ENCODE data around the gene PRDX5.

PRDX5 gene

DNA sequence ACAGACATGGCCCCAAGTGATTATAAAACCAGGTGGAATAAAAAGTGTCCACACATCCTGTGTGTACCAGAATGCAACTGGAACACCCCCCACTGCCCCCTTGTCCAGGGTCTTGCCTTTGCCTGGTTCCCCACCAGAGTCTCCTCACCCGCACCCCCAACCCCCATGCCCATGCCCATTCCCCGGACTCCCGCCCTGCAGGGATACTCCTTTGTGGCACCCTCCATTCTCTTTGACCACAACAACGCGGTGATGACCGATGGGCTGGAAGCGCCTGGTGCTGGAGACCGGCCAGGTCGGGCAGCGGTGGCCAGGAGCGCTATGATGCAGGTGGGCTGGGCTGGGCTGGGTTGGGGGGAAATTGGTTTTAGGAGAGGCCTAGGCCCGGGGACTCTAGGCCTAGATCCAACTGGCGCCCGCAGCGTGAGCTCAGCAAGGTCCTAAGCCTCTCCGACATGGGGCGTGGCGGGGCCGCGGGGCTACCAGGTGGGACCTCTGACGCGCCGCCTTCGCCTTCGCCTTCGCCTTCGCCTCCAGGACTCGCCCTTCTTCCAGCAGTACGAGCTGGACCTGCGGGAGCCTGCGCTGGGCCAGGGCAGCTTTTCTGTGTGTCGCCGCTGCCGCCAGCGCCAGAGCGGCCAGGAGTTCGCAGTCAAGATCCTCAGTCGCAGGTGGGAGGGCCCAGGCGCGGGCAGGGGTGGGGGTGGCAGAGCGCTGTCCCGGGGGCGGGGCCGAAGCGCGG is 50.2 kb downstream of the PRDX5 start:
- no peak for DNase-seq

DNA sequence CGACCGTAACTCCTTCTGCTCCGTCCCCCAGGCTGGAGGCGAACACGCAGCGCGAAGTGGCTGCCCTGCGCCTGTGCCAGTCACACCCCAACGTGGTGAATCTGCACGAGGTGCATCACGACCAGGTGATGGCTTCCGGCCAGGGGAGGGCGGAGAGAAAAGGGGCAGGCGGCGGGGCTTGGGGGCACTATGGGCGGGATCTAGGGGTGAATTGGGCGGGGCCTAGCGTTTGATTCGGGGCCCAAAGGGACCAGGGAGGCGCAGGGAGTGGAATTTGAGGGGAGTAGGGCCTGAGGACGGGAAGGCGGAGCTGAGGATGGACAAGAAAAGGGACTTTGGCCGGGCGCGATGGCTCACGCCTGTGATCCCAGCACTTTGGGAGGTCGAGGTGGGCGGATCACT is 50.8 kb downstream of the PRDX5 start:
- DNase-seq: no peak

DNA sequence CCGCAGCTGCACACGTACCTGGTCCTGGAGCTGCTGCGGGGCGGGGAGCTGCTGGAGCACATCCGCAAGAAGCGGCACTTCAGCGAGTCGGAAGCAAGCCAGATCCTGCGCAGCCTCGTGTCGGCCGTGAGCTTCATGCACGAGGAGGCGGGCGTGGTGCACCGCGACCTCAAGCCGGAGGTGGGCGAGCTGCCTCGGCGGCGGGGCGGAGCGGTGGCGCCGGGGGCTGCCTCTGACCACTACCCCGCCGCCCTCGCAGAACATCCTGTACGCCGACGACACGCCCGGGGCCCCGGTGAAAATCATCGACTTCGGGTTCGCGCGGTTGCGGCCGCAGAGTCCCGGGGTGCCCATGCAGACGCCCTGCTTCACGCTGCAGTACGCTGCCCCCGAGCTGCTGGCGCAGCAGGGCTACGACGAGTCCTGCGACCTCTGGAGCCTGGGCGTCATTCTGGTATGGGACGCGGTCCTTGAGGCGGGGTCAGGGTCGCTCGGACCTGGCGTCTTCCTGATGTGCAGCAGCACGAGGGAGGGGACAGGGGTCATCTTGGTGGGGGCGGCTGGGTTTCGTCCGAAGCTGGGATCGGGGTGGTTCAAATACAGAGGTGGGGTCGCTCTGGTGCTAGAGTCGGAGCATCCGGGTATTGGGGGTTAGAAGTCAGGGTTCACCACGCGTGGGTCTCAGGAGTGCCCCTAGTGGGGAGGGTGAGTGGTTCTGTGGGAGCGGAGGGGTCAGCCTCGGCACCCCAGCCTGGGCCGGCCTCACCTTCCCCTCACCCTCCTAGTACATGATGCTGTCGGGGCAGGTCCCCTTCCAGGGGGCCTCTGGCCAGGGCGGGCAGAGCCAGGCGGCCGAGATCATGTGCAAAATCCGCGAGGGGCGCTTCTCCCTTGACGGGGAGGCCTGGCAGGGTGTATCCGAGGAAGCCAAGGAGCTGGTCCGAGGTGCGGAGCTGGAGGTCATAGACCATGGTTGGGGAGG is 51.8 kb downstream of the PRDX5 start:
- DNase-seq: no peak

DNA sequence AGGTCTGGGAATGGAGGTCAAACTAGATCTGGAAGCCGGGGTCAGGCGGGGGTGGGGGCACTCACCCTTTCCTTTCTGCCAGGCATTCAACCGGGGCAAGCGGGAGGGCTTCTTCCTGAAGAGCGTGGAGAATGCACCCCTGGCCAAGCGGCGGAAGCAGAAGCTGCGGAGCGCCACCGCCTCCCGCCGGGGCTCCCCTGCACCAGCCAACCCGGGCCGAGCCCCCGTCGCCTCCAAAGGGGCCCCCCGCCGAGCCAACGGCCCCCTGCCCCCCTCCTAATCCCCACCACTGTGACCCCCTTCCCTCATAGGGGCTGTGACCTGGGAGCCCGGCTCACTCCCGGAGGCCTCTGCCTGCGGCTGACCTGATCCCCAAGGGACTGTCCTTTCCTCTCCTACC is 53.3 kb downstream of the PRDX5 start:
- DNase-seq: no peak

Data from activated CD4-positive, CD25-positive, alpha-beta regulatory T cell (primary cell).